Liver (tissue), 3 donors: ENCODE data around the gene IQSEC1.

Experiments
- FOXA2 ChIP-seq: IDR thresholded peaks from 2 replicates; pipeline ENCODE4 v1.6.1; 2016; ENCODE audit warnings: antibody characterized with exemption
- GABPA ChIP-seq, 2 donors: IDR thresholded peaks in 1 of 2; conservative IDR thresholded peaks in 1 of 2; 2 replicates each; pipeline ENCODE4 v1.6.1; 2016; ENCODE audit warnings: antibody characterized with exemption in 2 of 2, mild to moderate bottlenecking in 1 of 2, moderate library complexity in 1 of 2
- MAX ChIP-seq: IDR thresholded peaks from 2 replicates; pipeline ENCODE4 v1.6.1; 2016; ENCODE audit warnings: antibody characterized with exemption
- TF ChIP-seq, protein P1 (sequence below): fragments of 150-350 bp; IDR thresholded peaks from 2 replicates; pipeline ENCODE4 v1.5.1; 2017; ENCODE audit warnings: improper control_type of control experiment, low read depth, low read length; ENCODE audit not compliant: missing input control
- TF ChIP-seq, protein P2 (sequence below): IDR thresholded peaks from 2 replicates; pipeline ENCODE4 v1.6.1; 2016; ENCODE audit warnings: antibody characterized with exemption, mild to moderate bottlenecking
- donor health status: healthy.
- donor health status: healthy.

- TF ChIP-seq, protein P1, sequence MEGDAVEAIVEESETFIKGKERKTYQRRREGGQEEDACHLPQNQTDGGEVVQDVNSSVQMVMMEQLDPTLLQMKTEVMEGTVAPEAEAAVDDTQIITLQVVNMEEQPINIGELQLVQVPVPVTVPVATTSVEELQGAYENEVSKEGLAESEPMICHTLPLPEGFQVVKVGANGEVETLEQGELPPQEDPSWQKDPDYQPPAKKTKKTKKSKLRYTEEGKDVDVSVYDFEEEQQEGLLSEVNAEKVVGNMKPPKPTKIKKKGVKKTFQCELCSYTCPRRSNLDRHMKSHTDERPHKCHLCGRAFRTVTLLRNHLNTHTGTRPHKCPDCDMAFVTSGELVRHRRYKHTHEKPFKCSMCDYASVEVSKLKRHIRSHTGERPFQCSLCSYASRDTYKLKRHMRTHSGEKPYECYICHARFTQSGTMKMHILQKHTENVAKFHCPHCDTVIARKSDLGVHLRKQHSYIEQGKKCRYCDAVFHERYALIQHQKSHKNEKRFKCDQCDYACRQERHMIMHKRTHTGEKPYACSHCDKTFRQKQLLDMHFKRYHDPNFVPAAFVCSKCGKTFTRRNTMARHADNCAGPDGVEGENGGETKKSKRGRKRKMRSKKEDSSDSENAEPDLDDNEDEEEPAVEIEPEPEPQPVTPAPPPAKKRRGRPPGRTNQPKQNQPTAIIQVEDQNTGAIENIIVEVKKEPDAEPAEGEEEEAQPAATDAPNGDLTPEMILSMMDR: no peak
- TF ChIP-seq FOXA2: no peak
- no peak for TF ChIP-seq GABPA (IDR thresholded peaks at IDR 0.05 in 1 of 2, conservative IDR thresholded peaks at IDR 0.05 in 1 of 2)
- TF ChIP-seq MAX: no peak
- TF ChIP-seq, protein P2, sequence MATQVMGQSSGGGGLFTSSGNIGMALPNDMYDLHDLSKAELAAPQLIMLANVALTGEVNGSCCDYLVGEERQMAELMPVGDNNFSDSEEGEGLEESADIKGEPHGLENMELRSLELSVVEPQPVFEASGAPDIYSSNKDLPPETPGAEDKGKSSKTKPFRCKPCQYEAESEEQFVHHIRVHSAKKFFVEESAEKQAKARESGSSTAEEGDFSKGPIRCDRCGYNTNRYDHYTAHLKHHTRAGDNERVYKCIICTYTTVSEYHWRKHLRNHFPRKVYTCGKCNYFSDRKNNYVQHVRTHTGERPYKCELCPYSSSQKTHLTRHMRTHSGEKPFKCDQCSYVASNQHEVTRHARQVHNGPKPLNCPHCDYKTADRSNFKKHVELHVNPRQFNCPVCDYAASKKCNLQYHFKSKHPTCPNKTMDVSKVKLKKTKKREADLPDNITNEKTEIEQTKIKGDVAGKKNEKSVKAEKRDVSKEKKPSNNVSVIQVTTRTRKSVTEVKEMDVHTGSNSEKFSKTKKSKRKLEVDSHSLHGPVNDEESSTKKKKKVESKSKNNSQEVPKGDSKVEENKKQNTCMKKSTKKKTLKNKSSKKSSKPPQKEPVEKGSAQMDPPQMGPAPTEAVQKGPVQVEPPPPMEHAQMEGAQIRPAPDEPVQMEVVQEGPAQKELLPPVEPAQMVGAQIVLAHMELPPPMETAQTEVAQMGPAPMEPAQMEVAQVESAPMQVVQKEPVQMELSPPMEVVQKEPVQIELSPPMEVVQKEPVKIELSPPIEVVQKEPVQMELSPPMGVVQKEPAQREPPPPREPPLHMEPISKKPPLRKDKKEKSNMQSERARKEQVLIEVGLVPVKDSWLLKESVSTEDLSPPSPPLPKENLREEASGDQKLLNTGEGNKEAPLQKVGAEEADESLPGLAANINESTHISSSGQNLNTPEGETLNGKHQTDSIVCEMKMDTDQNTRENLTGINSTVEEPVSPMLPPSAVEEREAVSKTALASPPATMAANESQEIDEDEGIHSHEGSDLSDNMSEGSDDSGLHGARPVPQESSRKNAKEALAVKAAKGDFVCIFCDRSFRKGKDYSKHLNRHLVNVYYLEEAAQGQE: no peak
These were observed 60.1 kb downstream of the IQSEC1 start for GRCh38 chr3:13013151-13013561.
